HG03135 (cell line): Measurements from ENCODE around the gene PLA2G6.

ENCODE experiments used
- ATAC-seq: cut with Tn5 transposase; IDR thresholded peaks from one replicate; pipeline ENCODE4 v1.9.1; 2021; ENCODE audit warnings: mild to moderate bottlenecking, moderate library complexity; ENCODE audit not compliant: unreplicated experiment

The PLA2G6 gene

DNA sequence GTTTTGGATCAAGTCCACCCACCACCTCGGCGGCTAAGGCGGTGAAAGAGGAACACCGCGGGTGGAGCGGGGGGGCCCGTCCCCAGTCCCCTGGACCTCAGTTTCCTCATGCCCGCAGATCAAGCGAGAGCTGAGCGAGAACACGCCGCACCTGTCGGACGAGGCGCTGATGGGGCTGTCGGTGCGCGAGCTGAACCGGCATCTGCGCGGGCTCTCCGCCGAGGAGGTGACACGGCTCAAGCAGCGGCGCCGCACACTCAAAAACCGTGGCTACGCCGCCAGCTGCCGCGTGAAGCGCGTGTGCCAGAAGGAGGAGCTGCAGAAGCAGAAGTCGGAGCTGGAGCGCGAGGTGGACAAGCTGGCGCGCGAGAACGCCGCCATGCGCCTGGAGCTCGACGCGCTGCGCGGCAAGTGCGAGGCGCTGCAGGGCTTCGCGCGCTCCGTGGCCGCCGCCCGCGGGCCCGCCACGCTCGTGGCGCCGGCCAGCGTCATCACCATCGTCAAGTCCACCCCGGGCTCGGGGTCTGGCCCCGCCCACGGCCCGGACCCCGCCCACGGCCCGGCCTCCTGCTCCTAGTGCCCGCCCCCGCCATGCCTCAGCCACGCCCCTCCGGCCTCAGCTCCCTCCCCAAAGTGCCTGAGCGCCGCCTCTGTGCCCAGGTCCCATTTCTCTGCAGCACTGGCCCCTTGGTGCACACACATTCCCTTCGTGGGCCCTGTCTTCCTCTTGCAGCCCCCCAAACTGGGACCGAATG is 32.8 kb upstream of the PLA2G6 start:
- no peak for ATAC-seq

DNA sequence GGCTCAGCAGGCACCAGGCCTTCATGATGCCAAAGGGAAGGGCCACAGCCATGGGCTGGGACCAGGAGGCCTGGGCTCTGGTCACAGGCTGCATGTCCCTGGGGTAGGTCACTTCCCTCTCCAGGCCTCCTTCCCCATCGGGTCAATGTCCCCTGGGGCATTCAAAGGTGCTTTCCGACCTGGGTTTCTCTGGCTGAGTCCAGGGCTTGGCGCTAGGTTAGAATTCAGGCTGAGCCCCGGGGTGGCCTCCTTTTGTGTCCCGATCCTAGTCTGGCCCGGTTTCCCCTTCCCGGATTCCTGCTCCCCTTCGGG is 32.3 kb upstream of the PLA2G6 start:
- ATAC-seq, result no peak

DNA sequence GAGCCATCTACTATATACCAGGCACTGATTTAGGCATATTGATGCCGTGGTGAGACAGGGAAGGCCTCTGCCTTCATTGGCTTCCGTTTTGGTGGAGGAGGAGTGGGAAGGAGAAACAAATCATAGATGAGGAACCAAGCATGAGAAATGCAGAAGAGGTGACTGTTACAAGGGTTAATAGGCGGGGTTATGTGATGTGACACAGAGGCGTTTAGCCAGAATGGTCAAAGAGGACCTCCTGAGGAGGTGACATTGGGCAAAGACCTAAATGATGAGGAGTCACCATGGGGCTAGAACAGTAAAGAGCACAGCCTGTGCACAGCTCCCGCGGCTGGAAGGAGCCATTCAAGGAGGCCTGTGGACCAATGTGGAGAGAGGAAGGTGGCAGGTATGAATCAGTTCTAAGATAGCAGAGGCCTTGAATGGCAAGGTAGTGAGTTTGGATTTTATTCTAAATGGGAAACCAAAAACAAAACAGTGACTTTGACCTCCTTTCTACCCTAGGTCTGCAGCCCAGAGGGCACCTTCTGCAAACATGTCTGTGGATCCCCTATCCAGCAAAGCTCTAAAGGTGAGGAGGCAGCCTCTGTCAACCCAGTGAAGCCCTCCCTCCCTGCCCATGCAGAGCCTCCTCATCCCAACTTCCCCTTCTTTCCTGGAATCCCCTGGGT is 31.8 kb upstream of the PLA2G6 start:
- no peak for ATAC-seq

DNA sequence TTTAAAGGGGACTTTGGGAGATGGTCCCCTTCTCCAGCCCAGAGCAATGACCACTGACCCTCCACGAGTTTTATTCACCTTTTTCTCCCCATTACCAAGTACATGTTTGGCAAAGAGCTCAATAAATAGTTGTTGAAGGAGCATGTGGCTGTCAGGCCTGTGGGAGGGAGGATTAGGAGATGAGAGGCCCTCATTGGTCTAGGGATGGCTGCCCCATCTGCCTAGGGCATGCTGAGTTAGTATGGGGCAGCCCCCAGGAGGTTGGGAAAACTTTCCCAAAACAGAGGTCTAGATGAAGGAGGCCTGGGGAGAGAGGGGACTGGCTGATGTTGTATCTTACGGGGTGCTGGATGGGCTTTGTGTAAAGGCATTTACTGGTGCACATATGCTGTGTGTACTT is 30.8 kb upstream of the PLA2G6 start:
- no peak for ATAC-seq

DNA sequence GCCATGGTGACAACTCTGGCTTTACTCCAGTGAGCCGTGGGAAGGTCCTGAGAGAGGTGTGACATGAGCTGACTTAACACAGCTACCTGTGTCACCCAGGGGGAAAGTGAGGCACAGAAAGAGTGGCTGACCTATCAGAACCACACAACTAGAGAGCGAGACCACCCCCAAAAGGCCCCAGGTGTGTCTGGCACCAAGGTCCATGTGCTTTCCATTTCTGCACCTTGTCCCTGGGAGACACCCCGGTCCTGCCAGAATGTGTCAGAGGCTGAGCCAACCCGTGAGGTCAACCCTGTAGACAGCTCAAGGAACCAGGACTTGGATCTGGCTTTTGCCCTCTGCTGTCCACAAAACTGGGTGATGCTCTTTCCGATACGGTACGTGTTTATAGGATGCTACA is 29.9 kb upstream of the PLA2G6 start:
- ATAC-seq, result no peak

DNA sequence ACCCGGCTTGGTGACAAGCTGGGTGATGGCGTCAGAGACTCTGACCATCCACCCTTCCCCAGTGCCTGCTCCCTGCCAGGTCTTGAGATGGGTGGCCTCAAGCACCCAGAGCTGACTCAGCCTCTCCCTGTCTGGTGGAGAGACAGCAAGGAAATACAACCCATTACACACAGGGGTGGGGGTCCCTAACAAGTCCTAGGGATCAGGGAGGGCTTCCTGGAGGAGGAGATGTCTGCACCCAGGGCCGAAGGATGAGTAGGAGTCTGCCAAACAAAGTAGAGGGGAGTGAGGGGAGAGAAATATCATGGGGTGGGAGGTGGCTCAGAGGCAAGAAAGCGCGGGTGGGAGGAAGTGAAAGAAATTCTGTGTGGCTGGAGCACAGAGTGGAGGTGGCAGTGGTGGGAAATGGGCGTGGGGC is 26.9 kb upstream of the PLA2G6 start:
- ATAC-seq, result no peak

DNA sequence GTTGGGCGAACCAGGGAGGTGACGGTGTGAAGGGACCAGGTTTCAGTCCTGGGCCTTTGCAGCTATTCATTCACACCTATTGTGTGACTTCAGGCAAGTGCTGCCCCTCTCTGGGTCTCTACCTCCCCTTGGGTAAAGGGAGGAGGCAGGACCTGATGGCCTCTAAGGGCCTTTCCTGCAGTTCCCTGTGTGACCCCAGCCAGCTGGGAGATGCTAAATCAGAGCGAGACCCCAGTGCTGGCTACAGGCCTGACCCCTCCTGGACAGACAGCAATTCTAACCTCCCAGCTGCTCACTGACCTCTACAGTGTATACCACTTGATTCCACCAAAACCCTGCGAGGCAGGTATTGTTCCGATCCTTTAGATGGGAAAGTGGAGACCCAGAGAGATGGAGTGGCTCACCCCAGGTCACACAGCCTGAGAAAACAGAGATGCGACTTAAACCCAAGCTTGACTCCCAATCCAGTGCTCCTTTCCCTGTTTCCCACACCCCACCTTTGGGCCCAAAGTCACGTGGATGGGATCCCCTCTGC is 26.3 kb upstream of the PLA2G6 start:
- ATAC-seq, result no peak

DNA sequence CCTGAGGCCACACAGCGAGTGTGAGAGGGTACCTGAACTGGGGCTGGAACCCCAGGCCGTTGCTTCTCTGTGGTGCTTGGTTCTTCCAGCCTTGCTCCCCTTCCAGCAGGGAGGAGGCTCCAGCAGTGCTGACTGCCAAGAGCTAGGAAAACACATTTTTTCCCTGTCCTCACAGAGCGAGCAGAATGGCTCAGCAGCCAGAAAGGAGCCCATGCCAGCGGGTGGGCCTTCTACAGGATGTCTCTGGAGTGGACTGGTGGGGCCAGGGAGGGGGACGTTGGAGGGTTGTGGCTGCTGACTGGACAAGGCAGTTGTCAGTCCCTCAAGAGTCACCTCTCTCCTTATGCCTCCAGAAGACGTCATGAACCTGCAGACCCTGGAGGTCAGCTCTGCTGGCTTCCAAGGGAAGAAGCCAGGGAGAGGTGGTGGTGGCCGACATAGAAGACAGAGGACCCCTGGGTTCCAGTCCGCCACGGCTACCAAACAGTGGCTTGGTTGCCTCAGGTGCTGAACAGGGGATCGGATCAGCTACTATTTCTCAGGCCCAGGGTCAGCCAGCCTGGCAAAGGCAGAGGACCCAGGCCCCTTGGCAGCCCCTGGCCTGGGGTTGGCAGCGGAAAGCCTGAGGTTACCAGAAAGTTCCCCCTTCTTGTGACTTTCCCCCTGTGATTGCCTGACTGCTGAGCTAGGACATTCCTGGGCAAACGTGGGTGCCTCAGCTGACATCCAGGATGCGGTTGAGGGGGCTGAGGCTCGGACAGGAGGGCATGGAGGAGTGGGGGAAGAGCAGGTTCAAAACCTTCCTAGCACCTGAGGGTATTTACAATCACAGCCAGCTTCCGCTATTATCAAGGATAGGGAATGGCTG is 23.9 kb upstream of the PLA2G6 start:
- no peak for ATAC-seq

DNA sequence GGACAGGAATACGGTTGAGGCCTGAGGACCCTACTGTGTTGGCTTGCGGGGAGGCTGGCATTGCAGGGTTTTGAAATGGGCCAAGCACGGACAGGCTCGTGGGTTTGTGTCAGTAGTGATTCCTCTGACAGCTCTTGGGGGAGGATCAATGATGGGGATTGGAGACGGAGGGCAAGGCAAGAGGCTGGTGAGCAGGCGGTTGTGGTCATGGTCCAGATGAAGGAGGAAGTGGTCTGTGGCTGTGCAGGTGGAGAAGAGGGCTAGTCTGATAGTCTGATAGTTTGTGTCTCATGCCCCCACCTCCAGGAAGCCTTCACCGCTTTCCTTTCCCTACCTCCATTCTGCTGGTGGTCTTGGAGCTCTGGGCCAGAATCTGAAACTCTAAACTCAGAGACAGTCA is 23.2 kb upstream of the PLA2G6 start:
- ATAC-seq, result no peak

DNA sequence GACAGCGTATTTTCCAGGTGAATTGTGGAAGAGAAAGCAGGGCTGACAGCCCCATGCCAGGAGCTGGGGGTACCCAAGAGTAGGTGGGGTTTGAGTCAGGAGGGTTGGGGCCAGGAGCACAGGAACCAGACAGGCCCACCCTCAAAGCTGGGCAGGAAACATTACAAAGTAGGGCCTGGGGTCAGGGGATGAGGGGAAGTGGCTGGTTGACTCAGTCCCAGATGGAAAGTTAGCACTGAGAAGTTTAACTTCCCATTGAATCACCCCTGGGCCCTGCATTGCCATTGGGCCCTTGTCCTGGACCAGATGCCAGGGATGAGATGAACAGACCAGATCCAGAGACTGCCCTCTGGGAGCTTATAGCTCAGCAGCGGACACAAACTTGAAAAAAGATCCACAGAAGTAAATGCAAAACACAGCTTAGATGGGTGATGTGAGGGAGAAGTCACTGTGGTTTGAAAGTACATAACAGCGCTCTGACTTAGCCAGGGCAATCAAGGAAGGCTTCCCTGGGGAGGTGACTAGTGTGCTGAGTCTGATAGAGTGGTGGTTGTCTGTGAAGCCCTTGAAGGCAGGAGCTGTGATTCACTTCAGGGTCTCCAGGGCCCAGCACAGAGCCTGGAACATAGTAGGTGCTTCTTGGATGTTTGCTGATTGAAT is 22.4 kb upstream of the PLA2G6 start:
- ATAC-seq, result no peak

DNA sequence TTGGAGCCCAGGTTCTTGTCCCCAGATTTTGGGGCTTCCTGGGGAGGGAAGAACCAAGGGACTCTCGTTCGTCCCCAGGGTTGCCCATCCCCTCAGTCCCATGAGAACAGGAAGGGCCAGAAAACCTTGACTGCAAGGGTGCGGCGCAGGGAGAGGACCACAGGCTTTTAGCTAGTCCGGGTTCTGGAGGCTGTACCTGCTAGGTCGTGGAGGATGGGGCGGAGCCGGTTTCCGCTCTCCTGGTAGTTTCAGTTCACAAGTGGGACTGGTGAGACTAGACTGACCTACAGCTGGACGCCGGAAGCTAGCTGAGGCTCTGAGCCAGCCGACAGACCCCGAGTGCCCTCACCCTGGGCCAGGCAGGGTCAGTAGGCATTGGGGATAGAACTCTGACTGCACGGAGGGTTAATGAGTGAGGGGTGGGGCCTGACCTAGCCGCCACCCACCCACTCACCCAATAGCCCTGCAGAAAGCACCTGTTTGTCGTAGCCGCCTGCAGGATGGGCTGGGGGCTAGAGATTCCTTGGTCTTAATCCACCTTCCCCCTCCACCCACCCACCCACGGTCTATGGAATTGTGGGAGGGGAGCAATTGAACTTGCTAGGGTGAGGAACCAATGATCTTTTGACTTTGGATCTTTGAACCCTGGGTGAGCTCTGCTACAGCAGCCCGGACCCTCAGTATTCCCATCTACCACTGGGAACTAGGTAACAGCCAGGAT is 21.6 kb upstream of the PLA2G6 start:
- peak; percentile 10 for ATAC-seq

DNA sequence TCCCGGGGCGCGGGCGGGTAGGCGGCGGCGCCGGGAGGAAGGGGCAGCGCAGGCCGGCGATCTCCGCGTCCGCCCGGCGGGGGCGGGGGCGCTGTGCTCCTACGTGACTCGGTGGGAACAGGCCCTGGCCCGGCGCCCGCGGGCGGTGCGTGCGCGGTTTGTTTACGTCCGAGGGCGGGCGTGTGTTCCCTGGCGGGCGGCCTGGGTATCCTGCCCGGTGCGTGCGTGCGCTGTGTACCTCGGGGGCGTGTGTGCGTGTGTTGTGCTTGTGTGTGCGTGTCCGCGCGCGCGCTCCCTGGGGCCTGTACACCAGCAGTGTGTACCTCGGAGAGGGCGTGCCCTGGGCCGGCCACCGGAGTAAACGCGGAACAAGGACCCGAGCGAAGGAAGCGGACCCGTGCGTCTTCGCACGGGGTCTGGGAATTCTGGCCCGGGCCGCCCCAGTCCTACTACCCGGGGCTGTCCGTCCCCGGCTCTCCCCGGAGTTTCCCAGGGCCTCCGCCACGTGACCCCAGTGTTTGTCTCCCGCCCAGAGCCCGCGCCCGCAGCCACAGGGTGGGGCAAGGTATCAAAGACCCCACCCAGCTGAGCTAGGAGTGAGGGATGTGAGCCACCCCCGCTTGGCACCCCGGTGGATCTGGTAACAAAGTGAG is 20.9 kb upstream of the PLA2G6 start:
- peak; percentile 10 for ATAC-seq

DNA sequence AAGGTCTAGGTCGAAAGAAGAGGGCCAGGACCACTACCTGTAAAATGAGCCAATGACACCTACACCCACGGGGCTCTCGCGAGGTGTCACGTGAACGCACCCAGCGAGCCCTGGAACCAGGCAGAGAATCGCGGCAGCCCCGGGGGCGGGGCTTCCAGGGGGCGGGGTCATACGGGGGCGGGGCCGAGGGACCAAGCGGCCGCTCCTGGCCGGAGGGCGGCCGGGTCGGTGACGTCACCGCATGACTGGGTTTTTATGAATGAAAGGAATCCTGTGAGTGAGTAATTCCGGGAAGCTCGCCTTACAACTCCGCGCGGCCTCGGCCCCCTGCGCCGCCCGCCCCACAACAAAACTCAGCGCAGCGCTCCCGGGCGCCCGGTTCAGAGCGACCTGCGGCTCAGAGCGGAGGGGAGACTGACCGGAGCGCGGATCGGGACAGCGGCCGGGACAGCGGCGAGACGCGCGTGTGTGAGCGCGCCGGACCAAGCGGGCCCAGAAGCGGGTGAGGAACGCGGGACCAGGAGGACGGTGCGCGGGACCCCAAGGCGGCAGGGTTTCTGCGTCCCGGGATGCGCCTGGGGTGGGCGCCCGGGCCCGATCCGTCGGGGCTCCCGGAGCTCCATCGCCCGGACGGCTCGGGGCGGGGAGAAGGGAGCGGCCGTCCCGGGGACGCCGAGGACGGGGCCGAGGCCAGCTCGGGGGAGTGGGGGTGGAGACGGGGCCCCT is 20.2 kb upstream of the PLA2G6 start, which contains the start of gene MAFF:
Gene MAFF (plus strand): TSS at position 284 of the 726 bp plus-strand sequence. CDS start 11,860 bp downstream, outside the sequence.
- ATAC-seq, result peak; percentile 50

DNA sequence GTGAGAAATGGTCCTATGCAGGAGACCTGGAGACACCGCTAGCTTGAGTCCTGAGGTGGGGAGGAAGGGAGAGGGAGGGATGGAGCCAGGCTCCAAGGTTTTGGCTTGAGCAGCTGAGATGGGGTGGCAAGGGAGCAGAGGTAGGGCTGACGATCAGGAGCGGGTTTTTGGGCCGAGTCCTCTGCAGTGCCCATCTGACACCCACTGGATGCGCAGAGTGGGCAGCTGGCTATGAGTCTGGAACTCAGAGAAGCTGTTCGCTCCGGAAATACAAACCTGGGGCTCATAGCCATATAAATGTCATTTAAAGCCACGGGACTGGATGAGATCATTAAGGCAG is 19.7 kb upstream of the PLA2G6 start:
- no peak for ATAC-seq

DNA sequence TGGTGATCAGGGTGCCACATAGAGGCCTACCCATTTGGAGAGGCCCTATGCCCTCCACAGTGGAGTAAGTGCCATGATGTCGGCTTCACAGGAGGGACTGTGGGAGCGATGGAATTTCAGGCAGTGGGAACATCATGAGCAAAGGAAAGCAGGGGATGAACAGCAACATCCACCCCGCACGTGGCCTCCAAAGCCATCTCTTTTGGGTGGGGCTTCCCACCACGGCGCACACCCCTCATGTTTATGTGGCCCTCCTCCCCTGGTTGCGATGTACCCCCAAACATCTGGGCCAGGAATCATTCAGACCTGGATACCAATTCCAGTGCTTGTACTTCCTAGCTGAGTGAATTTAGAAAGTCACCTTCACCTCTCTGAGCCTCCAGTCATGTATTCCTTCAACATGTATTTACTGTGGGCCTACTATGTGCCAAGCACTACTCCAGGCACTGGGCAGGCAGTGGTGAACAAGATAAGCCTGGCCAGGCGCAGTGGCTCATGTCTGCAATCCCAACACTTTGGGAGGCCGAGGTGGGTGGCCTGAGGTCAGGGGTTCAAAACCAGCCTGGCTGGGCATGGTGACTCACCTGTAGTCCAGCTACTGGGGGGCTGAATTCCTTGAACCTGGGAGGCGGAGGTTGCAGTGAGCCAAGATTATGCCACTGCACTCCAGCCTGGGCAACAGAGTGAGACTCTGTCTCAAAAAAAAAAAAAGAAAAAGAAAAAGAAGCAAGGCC is 18.4 kb upstream of the PLA2G6 start:
- no peak for ATAC-seq

DNA sequence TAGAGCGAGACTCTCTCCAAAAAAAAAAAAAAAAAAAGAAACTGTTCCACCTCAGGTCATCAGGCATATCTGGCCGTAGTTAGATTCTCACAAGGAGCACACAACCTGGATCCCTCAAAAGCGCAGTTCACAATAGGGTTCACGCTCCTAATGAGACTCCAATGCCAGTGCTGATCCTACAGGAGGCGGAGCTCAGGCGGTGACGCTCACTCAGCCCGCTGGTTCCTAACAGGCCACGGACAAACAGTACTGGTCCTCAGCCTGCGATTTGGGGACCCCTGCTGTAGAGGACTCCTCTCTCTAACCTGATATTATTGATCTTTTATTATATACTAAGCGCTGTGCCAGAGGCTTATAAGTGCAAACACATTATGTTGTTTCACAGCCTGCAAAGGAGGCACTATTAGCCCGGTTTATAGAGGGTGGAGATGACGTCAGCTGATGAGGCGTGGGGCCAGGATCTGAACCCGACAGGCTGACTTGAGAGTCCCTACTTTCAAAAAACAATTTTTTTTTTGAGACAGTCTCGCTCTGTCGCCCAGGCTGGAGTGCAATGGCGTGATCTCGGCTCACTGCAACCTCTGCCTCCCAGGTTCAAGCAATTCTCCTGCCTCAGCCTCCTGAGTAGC is 15.3 kb upstream of the PLA2G6 start:
- no peak for ATAC-seq

DNA sequence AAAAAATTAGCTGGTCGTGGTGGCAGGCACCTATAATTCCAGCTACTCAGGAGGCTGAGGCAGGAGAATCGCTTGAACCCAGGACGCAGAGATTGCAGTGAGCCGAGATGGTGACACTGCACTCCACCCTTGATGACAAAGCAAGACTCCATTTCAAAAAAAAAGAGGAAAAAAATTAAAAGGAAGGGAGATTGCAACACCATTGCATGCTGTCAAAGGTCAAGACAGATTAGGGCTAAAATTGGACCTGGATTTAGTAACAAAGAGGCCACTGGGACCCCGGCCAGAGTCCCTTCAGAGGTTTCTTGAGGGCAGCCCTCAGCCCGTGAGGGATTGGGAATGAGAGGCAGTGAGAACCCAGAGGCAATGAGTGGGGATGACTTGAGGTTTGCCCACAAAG is 11.9 kb upstream of the PLA2G6 start:
- ATAC-seq, result no peak

DNA sequence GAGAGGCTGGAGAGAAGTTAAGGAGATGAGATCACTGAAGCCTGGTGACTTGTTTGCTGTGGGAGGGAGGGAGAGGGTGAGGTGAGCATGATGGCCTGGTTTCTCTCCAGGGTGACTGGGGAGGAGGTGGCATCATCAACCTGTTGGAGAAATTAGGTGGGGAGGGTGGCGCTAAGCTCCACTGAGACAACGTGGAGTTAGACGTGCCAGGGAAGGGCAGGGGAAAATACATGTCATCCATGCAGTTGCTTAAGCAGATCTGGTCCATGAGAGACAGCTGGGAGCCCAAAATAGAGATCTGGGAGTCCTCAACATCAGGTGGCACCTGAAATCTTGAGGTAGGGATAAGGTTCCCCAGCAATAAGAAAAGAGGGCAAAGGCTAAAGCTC is 10.8 kb upstream of the PLA2G6 start:
- no peak for ATAC-seq
